Esophagus squamous epithelium (tissue), 5 donors: ENCODE data around the gene MBD3L2B. TPM values are rescaled to one million over a fixed set of nuclear protein-coding genes. Genes with fewer than 3 reads are reported as not detected.

Source experiments
- DNase-seq: peaks from one replicate; lab custom pipeline; 2025; lab: John Stamatoyannopoulos, UW
- H3K27ac ChIP-seq, 4 donors: fragments of 200-600 bp; sonication (generic); one replicate each; pipeline ENCODE4 v1.5.1; 2016 to 2019; ENCODE audit warnings: mild to moderate bottlenecking in 1 of 4
- H3K27me3 ChIP-seq, 4 donors: fragments of 200-600 bp; sonication (generic); 1 replicate in 3 of 4; 2 replicates in 1 of 4; pipeline versions ENCODE4 v1.5.1 to v1.6.0; 2017 to 2021; ENCODE audit warnings: antibody characterized with exemption in 1 of 4
- H3K36me3 ChIP-seq, 3 donors: fragments of 200-600 bp; sonication (generic); one replicate each; pipeline ENCODE4 v1.5.1; 2016 to 2019
- H3K4me1 ChIP-seq, 3 donors: fragments of 200-600 bp; sonication (generic); one replicate each; pipeline ENCODE4 v1.5.1; 2017 to 2019
- H3K4me3 ChIP-seq, 4 donors: fragments of 200-600 bp; sonication (generic); 1 replicate in 3 of 4; 2 replicates in 1 of 4; pipeline ENCODE4 v1.5.1; 2016 to 2019; ENCODE audit warnings: mild to moderate bottlenecking in 2 of 4, moderate library complexity in 1 of 4
- H3K9me3 ChIP-seq, 3 donors: fragments of 200-600 bp; sonication (generic); one replicate each; pipeline ENCODE4 v1.5.1; 2016 to 2019
- POLR2A ChIP-seq, 4 donors: fragments of 450-650 bp; IDR thresholded peaks; one replicate each; pipeline ENCODE4 v1.6.1; 2017; ENCODE audit warnings: antibody characterized with exemption in 4 of 4, mild to moderate bottlenecking in 4 of 4, moderate library complexity in 3 of 4
- WGBS, 2 donors: methylation state at CpG; one replicate each; pipeline ENCODE4 v1.1.5; 2018; 5-methylcytosine and 5-hydroxymethylcytosine counted together
- intact Hi-C: fragments of 100-400 bp; cut with DNase I; formaldehyde crosslinking; loops from one replicate; pipeline ENCODE4 v1.15.0; 2022
- total RNA-seq, 4 donors: library from RNA; depleted of rRNA; stranded (reverse); fragments of >200 nt; gene quantifications; one replicate each; pipeline ENCODE4 v1.1.0, GENCODE V29; 2016
- TF ChIP-seq, protein P1 (sequence below), 6 experiments: fragments of 450-650 bp in 4 of 6; fragments of 200-600 bp in 2 of 6; sonication (generic) in 2 of 6; IDR thresholded peaks; one replicate each; pipeline ENCODE4 v1.5.1; 2016 to 2019; ENCODE audit warnings: antibody characterized with exemption in 6 of 6, mild to moderate bottlenecking in 4 of 6, moderate library complexity in 4 of 6
- donor health status: DM: yes; HTN: yes; CAD: no.

The MBD3L2B gene
- total RNA-seq, 4 donors from 2014 or later = not detected

DNA sequence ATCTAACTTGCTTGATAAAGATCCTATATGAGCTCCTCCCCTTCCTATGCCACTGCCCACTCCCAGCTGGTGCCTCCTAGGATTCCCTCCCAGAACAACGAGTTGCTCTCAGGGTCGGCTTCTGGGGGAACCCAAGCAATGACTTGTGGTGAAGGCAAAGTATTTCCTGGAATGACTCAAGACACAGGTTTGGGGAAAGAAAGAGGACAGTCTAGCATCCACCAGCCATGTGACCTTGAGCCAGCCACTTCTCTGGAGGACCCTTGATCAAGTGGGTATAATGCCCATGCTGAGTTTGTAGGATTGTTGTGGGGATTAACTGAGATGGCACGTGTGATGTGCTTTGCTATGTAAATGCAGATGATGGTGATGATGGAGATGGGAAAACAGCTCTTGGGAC lies 33.0 kb downstream of the MBD3L2B start:
- Histone ChIP-seq H3K27me3 (peaks cover 0 to 3% (median 0%) of the 10 kb centered on the region in 4 donors), H3K4me1 (no peaks in the 10 kb centered on the region), H3K36me3 (no peaks in the 10 kb centered on the region), H3K27ac (no peak overlapping the region), H3K4me3 (no peak overlapping the region), H3K9me3 (peaks cover 0 to 25% (median 6%) of the 10 kb centered on the region in 3 donors)
- no peak for TF ChIP-seq POLR2A (IDR thresholded peaks at IDR 0.05)
- TF ChIP-seq, protein P1, sequence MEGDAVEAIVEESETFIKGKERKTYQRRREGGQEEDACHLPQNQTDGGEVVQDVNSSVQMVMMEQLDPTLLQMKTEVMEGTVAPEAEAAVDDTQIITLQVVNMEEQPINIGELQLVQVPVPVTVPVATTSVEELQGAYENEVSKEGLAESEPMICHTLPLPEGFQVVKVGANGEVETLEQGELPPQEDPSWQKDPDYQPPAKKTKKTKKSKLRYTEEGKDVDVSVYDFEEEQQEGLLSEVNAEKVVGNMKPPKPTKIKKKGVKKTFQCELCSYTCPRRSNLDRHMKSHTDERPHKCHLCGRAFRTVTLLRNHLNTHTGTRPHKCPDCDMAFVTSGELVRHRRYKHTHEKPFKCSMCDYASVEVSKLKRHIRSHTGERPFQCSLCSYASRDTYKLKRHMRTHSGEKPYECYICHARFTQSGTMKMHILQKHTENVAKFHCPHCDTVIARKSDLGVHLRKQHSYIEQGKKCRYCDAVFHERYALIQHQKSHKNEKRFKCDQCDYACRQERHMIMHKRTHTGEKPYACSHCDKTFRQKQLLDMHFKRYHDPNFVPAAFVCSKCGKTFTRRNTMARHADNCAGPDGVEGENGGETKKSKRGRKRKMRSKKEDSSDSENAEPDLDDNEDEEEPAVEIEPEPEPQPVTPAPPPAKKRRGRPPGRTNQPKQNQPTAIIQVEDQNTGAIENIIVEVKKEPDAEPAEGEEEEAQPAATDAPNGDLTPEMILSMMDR (IDR thresholded peaks at IDR 0.05) = no peak
- 20 to 38% methylated on average over 1 to 3 of the region's 3 CpGs for WGBS, 2 donors
- intact Hi-C loops = no loop called here
- DNase-seq = no peak

DNA sequence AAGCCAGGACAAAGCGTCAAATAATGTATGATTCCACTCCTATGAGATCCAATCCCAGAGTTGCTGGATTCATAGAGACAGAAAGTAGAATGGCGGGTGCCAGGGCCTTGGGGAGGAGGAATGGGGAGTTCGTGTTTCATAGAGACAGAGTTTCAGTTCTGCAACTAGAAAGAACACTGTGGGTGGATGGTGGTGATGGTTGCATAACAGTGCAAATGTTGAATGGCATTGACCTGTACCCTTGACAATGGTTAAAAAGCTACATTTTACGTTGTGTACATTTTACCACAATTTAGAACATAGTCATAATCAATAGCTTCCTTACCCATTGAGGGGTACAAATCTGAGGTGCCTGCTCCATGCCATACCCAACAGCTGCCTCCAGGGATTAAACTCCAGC lies 33.4 kb downstream of the MBD3L2B start:
- no peak for DNase-seq
- Histone ChIP-seq H3K9me3 (peaks cover 0 to 30% (median 10%) of the 10 kb centered on the region in 3 donors), H3K27ac (no peak overlapping the region), H3K4me1 (no peaks in the 10 kb centered on the region), H3K36me3 (no peaks in the 10 kb centered on the region), H3K27me3 (peaks cover 0 to 3% (median 0%) of the 10 kb centered on the region in 4 donors), H3K4me3 (no peak overlapping the region)
- no peak for TF ChIP-seq POLR2A (IDR thresholded peaks at IDR 0.05)
- TF ChIP-seq, protein P1 (IDR thresholded peaks at IDR 0.05) = no peak
- intact Hi-C loops = no loop called here
- 39 to 40% methylated on average over 4 of the region's 4 CpGs for WGBS, 2 donors

DNA sequence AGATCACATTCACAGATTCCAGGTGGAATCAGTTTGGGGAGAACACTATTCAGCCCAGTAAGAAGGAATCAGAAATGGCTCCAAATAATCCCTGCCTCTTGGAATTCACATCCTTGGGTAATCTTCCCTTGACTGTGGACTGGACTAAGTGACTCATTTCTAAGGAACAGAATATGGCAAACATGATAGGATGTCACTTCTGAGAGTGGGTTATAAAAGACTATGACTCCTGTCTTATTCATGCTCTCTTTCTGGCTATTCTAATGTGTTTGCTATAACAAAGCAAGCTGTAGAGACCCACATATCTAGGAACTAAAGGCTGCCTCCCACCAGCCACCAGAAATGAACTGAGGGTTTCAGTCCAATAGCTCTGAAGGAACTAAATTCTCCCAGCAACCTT lies 37.8 kb downstream of the MBD3L2B start:
- Histone ChIP-seq H3K4me1 (no peaks in the 10 kb centered on the region), H3K27ac (no peak overlapping the region), H3K36me3 (no peaks in the 10 kb centered on the region), H3K27me3 (peaks cover 0 to 3% (median 0%) of the 10 kb centered on the region in 4 donors), H3K4me3 (no peak overlapping the region), H3K9me3 (peaks cover 0 to 33% (median 12%) of the 10 kb centered on the region in 3 donors)
- intact Hi-C loops = no loop called here
- DNase-seq = no peak
- TF ChIP-seq, protein P1 (IDR thresholded peaks at IDR 0.05) = no peak
- no peak for TF ChIP-seq POLR2A (IDR thresholded peaks at IDR 0.05)

DNA sequence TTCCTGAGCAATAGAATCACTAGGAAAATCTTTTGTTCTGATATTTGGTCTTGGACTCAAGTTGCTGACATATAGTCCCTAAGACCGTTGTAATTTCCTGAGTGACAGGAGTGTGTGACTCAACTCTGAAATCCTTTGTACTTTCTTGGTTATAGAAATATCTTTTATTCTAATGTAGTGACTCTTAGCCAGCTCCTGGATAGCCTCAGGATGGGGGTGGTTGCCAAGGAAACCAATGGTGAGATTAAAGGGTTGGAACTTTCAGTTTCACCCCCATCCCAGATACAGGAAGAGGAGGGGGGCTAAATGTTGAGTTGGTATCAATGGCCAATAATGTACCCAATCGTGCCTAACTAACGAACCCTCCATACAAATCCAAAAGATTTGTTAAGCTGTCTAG lies 41.8 kb downstream of the MBD3L2B start:
- H3K27ac ChIP-seq = no peak overlapping the region
- no peak overlapping the region for H3K4me3 ChIP-seq
- intact Hi-C loops = no loop called here
- peaks cover 0 to 8% (median 0%) of the 10 kb centered on the region in 4 donors for H3K27me3 ChIP-seq
- peaks cover 0 to 30% (median 17%) of the 10 kb centered on the region in 3 donors for H3K9me3 ChIP-seq
- H3K4me1 ChIP-seq = no peaks in the 10 kb centered on the region
- no peak for DNase-seq
- TF ChIP-seq, protein P1 (IDR thresholded peaks at IDR 0.05) = no peak
- no peak for TF ChIP-seq POLR2A (IDR thresholded peaks at IDR 0.05)
- no peaks in the 10 kb centered on the region for H3K36me3 ChIP-seq
- 62 to 72% methylated on average over 3 of the region's 3 CpGs for WGBS, 2 donors

DNA sequence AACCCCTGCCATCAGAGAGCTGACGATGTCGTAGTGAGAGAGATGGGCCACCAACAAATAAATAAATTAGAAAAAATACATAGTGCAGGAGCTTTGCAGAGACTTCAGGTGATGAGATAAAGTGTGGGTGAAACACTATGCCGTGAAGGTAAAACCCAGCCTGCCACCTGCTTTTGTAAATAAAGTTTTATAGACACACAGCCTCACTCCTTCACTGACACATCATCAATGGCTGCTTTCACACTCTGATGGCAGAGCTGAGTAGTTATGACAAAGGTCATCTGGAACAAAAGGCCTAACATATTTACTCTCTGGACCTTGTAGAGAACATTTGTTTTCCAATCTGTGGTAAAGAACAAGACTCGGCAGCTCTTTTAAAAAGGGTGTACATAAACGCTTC lies 45.0 kb downstream of the MBD3L2B start:
- peaks cover 0 to 15% (median 7%) of the 10 kb centered on the region in 3 donors for H3K9me3 ChIP-seq
- H3K36me3 ChIP-seq = no peaks in the 10 kb centered on the region
- no peak for DNase-seq
- H3K27me3 ChIP-seq = peaks cover 0 to 15% (median 0%) of the 10 kb centered on the region in 4 donors
- H3K4me3 ChIP-seq = no peak overlapping the region
- intact Hi-C loops = no loop called here
- H3K4me1 ChIP-seq = no peaks in the 10 kb centered on the region
- WGBS, 2 donors = 74 to 81% methylated on average over 5 of the region's 5 CpGs
- no peak overlapping the region for H3K27ac ChIP-seq
- TF ChIP-seq POLR2A (IDR thresholded peaks at IDR 0.05) = no peak
- TF ChIP-seq, protein P1 (IDR thresholded peaks at IDR 0.05) = no peak
